Smooth muscle cell (in vitro differentiated cells): ENCODE measurements around the gene DOP1A. TPM values are rescaled to one million over a fixed set of nuclear protein-coding genes. Genes with fewer than 3 reads are reported as not detected.

ENCODE experiments used
- DNase-seq: peaks from one replicate; lab custom pipeline; 2025; ENCODE audit not compliant: unreplicated experiment; lab: John Stamatoyannopoulos, UW
- H2AFZ ChIP-seq: fragments of 200-600 bp; sonication (generic); 2 replicates; pipeline ENCODE4 v1.6.0; 2016; ENCODE audit warnings: antibody characterized with exemption, low read depth, mild to moderate bottlenecking
- H3F3A ChIP-seq: fragments of 200-600 bp; sonication (generic); 2 replicates; pipeline ENCODE4 v1.6.0; 2017; ENCODE audit warnings: antibody characterized with exemption, low read depth
- H3K27ac ChIP-seq: fragments of 200-600 bp; sonication (generic); 2 replicates; pipeline ENCODE4 v1.5.1; 2016; ENCODE audit warnings: low read depth, mild to moderate bottlenecking
- H3K27me3 ChIP-seq: fragments of 200-600 bp; sonication (generic); 2 replicates; pipeline ENCODE4 v1.6.1; 2016; ENCODE audit warnings: low read depth, mild to moderate bottlenecking
- H3K36me3 ChIP-seq: fragments of 200-600 bp; sonication (generic); 2 replicates; pipeline ENCODE4 v1.5.1; 2016; ENCODE audit warnings: low read depth
- H3K4me1 ChIP-seq: fragments of 200-600 bp; sonication (generic); 2 replicates; pipeline ENCODE4 v1.5.1; 2016; ENCODE audit warnings: low read depth
- H3K4me2 ChIP-seq: fragments of 200-600 bp; sonication (generic); 2 replicates; pipeline ENCODE4 v1.6.0; 2016; ENCODE audit warnings: mild to moderate bottlenecking
- H3K4me3 ChIP-seq: fragments of 200-600 bp; sonication (generic); 2 replicates; pipeline ENCODE4 v1.5.1; 2016; ENCODE audit warnings: mild to moderate bottlenecking
- H3K79me2 ChIP-seq: fragments of 200-600 bp; sonication (generic); 2 replicates; pipeline ENCODE4 v1.6.0; 2016; ENCODE audit warnings: low read depth, mild to moderate bottlenecking
- H3K9ac ChIP-seq: fragments of 200-600 bp; sonication (generic); 2 replicates; pipeline ENCODE4 v1.6.0; 2016; ENCODE audit warnings: low read depth
- H3K9me3 ChIP-seq: fragments of 200-600 bp; sonication (generic); replicated peaks from 2 replicates; pipeline ENCODE4 v1.5.1; 2016; ENCODE audit warnings: low read depth
- H4K20me1 ChIP-seq: fragments of 200-600 bp; sonication (generic); 2 replicates; pipeline ENCODE4 v1.6.0; 2016; ENCODE audit warnings: low read depth
- CTCF ChIP-seq: fragments of 200-600 bp; sonication (generic); IDR thresholded peaks from 2 replicates; pipeline ENCODE4 v1.5.1; 2017; ENCODE audit warnings: borderline replicate concordance, mild to moderate bottlenecking, antibody characterized with exemption; ENCODE audit not compliant: insufficient read depth, poor library complexity, severe bottlenecking
- WGBS: methylation state at CpG from one replicate; pipeline ENCODE4 v1.1.7; 2016; ENCODE audit warnings: low lambda C conversion rate; 5-methylcytosine and 5-hydroxymethylcytosine counted together
- polyA plus RNA-seq: library from polyadenylated mRNA; unstranded; fragments of >200 nt; fragmentation: Nextera tagmentation; extraction: Ambion mirVana; gene quantifications from 2 replicates; pipeline ENCODE4 v1.2.1, GENCODE V29; 2016
- total RNA-seq: library from RNA; depleted of rRNA; stranded (reverse); fragments of >200 nt; gene quantifications from 2 replicates; pipeline ENCODE4 v1.2.3, GENCODE V29; 2014

The DOP1A gene
- total and polyA plus RNA-seq, 2 experiments from 2014 or later, result 0.93 to 11.0 TPM

- WGBS, result 48% methylated on average over 1 of the region's 1 CpG
- no peak for DNase-seq
- no peaks in the 10 kb centered on the region for H3K36me3 ChIP-seq
Observed at GRCh38 chr6:83114164-83114563, 46.7 kb downstream of the DOP1A start.

GRCh38 chr6:83117802-83118201 is 50.3 kb downstream of the DOP1A start:
- Histone ChIP-seq H4K20me1 (no peaks in the 10 kb centered on the region), H3K4me2 (no peak overlapping the region), H3K4me1 (no peaks in the 10 kb centered on the region), H3K79me2 (no peaks in the 10 kb centered on the region), H3K27me3 (no peaks in the 10 kb centered on the region), H3K4me3 (no peak overlapping the region), H3F3A (no peaks in the 10 kb centered on the region), H3K36me3 (no peaks in the 10 kb centered on the region), H3K9ac (no peak overlapping the region), H3K27ac (no peak overlapping the region), H2AFZ (no peak overlapping the region), H3K9me3 (no peaks in the 10 kb centered on the region)
- no peak for DNase-seq
- 93% methylated on average over 1 of the region's 1 CpG for whole genome bisulfite sequencing
- TF ChIP-seq CTCF, result no peak

More at GRCh38 chr6:83114164-83114563, 46.7 kb downstream of the DOP1A start:
- Histone ChIP-seq H3K79me2 (no peaks in the 10 kb centered on the region), H2AFZ (no peak overlapping the region), H4K20me1 (no peaks in the 10 kb centered on the region), H3K27ac (no peak overlapping the region), H3K4me3 (no peak overlapping the region), H3K4me1 (no peaks in the 10 kb centered on the region), H3F3A (no peaks in the 10 kb centered on the region), H3K4me2 (no peak overlapping the region), H3K9ac (no peak overlapping the region), H3K27me3 (no peaks in the 10 kb centered on the region), H3K9me3 (no peaks in the 10 kb centered on the region)
- no peak for TF ChIP-seq CTCF

- 95% methylated on average over 2 of the region's 2 CpGs for WGBS
- no peak for DNase-seq
- Histone ChIP-seq H3K4me2 (no peak overlapping the region), H3K79me2 (no peaks in the 10 kb centered on the region), H3K36me3 (no peaks in the 10 kb centered on the region), H3K27me3 (no peaks in the 10 kb centered on the region), H2AFZ (no peak overlapping the region), H3F3A (no peaks in the 10 kb centered on the region), H3K9ac (no peak overlapping the region), H3K4me3 (no peak overlapping the region), H3K27ac (no peak overlapping the region), H3K9me3 (no peaks in the 10 kb centered on the region), H4K20me1 (no peaks in the 10 kb centered on the region), H3K4me1 (no peaks in the 10 kb centered on the region)
- TF ChIP-seq CTCF, result no peak
Observed at GRCh38 chr6:83119742-83120300, 52.4 kb downstream of the DOP1A start.

- H2AFZ ChIP-seq, result no peak overlapping the region
- no peak for DNase-seq
- H4K20me1 ChIP-seq, result no peaks in the 10 kb centered on the region
- no peaks in the 10 kb centered on the region for H3F3A ChIP-seq
- no peak overlapping the region for H3K27ac ChIP-seq
- no peaks in the 10 kb centered on the region for H3K9me3 ChIP-seq
- no peak overlapping the region for H3K9ac ChIP-seq
- H3K79me2 ChIP-seq, result no peaks in the 10 kb centered on the region
- H3K4me1 ChIP-seq, result no peaks in the 10 kb centered on the region
- no peak for TF ChIP-seq CTCF
- H3K27me3 ChIP-seq, result no peaks in the 10 kb centered on the region
- no peaks in the 10 kb centered on the region for H3K36me3 ChIP-seq
- 96% methylated on average over 3 of the region's 3 CpGs for WGBS
- H3K4me2 ChIP-seq, result no peak overlapping the region
- H3K4me3 ChIP-seq, result no peak overlapping the region
Observed at GRCh38 chr6:83124553-83124952, 57.1 kb downstream of the DOP1A start.
